Activated T-helper 1 cell treated with anti-CD3 and anti-CD28 coated beads, Interleukin-2, amount 50 U/mL, for 16 hours (primary cell): ENCODE measurements around the gene RPS19BP1.
"Not testable (repeated sequence)": the region's sequence is repeated elsewhere in the genome, so short reads cannot be mapped to it uniquely, and the experiment has no call there.

ENCODE experiments used
- DNase-seq, 2 donors: peaks; one replicate each; pipeline ENCODE4 v3.0.0-alpha.2; 2020; ENCODE audit warnings: low read depth in 1 of 2, low spot score in 1 of 2

The RPS19BP1 gene

DNA sequence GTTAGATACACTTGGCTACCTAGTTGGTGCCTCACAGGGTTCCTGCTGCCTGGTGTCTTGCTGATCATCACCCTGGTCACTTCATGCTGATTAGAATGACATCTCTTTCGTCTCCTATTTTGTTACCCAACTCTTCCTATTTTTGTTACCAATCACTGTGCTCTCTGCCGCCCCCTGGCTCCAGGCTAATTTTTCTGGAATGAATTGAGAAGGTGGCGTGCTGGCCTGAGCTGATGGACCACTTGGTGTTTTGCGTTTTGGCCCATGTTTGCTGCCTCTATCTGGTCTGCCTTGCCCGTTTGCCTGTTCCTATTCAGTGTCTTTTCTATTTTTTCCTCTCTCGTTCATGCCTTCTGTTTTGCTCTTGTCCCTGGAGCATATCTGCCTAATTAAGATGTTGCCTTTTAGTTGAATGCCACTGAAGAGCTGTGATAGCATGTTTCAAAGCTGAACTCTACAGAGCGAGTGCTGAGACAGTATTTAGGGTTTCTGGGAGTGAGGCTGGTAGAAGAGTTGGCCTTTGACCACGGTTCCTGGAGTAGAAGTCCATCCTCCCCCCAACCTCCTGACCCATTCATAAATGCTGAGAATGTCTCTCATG is 18.1 kb downstream of the RPS19BP1 start:
- peak in 1 of 2 donors; percentile 34 for DNase-seq

DNA sequence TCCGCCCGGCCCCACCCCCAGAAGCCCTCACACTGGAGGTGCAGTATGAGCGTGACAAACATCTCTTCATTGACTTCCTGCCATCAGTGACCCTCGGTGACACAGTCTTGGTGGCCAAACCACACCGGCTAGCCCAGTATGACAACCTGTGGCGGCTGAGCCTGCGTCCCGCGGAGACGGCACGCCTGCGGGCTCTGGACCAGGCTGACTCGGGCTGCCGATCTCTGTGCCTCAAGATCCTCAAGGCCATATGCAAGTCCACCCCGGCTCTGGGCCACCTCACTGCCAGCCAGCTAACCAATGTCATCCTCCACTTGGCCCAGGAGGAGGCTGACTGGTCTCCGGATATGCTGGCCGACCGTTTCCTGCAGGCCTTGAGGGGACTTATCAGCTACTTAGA is 18.8 kb downstream of the RPS19BP1 start:
- DNase-seq, result no peak

DNA sequence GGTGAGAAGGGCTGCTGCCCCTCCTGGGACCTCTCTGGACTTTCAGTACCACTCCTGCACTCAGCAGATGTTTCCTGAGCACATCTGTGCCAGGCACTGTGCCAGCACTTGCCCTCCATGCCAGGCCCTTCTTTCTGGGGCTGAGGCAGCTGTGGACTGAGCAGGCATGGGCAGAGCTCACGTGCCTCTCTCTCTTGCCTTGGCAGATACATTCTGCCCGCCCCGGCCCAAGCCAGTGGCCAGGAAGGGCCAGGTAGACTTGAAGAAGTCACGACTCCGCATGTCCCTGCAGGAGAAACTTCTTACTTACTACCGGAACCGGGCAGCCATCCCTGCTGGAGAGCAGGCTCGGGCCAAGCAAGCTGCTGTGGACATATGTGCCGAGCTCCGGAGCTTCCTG is 20.5 kb downstream of the RPS19BP1 start:
- DNase-seq, result no peak

DNA sequence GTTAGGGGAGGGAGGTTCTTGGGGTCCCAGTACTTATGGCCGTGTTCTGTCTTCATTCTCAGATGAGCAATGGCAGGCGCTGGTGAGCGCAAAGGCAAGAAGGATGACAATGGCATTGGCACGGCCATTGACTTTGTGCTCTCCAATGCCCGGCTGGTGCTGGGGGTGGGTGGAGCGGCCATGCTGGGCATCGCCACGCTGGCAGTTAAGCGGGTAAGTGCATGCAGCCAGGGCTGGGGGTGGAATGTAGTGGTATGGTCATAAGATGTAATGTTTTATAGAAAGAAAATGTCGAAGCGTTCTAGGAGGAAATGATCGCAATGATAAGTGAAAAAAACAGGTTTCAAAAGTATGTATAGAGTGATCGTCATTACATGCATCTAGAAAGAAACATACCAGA is 21.3 kb downstream of the RPS19BP1 start:
- DNase-seq, result no peak

DNA sequence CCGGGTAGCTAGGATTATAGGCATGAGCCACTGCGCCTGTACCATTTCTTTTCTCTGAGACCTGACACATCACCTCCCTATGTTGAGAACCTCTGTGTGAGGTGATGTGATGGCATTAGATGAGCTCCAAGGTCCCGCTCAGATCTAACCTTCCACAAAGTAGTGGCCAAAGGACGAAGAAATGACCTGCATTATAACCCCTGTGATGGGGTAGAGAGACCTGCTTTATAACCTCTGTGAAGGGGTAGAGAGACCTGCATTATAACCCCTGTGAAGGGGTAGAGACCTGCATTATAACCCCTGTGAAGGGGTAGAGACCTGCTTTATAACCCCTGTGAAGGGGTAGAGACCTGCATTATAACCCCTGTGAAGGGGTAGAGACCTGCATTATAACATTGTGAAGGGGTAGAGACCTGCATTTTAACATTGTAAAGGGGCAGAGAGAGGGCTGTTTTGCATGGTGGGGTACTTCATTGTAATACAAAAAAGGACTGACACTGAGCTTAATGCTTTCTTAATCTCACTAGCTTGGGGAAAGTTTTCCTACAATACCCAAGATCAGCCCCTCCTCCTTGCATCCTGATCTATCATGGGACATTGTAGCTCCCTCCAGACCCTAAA is 21.9 kb downstream of the RPS19BP1 start:
- no peak for DNase-seq

DNA sequence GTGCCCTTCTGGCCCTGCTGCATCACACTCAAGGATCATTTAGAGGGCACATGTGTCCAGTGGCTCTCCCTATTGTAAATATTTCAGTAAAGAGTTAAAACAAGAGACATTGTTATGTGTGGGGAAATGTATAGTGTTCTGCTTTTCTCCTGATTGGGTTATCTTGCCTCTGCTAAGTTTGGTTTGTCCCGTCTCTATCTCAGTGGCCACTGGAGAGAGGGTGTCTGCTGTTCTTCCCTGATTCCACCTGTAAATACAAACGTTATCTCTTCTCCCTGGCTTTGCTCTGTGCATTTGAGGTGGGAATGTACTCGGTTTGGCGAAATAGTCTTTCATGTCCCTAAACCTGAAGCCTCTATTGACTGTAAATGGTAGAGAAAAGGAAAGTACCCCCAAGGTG is 24.2 kb downstream of the RPS19BP1 start:
- DNase-seq, result no peak

DNA sequence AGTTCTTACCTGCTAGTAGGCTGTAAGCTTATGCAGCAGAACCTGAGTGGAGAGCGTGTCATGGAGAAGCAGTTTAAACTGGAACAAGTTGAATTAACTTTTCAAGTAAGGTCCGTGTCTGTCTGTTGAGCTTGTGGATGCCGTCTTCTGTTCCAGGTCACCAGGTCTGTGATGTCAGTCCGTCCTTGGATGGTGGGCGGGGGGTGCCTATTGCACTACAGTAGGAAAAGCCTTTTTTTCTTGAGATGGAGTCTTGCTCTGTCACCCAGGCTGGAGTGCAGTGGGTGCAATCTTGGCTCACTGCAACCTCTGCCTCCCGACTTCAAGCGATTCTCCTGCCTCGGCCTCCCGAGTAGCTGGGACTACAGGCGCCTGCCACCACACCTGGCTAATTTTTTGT is 25.5 kb downstream of the RPS19BP1 start:
- not testable (repeated sequence) for DNase-seq

DNA sequence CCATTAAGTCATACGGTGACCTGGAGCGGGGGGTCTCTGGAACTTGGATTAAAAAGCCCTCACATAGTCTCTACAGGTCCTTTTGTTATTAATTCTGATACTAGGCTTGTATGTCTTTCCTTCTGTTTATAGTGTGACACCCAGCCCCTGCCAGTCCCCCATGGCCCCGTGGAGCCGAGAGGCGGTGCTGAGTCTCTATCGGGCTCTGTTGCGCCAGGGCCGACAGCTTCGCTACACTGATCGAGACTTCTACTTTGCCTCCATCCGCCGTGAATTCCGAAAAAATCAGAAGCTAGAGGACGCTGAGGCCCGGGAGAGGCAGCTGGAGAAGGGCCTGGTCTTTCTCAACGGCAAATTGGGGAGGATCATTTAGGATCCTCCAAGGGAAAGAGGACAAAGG is 28.5 kb downstream of the RPS19BP1 start:
- no peak for DNase-seq

DNA sequence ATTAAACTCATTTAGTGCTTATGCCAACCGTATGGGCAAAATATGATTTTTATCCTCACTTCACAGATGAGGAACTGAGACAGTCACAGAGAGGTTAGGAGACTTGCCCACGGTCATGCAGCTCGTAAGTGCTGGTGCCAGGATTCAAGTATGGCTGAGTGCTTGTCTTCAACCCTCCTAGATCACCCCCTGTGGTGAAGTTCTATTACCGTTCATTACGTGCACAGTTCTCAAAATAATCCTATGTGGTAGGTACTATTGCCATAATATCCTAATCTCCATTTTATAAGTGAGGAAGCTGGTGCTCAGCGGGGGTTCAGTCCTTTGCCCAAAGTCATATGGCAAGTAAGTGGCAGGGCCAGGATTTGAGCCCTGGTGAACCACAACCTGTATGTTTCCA is 28.9 kb downstream of the RPS19BP1 start:
- no peak for DNase-seq

DNA sequence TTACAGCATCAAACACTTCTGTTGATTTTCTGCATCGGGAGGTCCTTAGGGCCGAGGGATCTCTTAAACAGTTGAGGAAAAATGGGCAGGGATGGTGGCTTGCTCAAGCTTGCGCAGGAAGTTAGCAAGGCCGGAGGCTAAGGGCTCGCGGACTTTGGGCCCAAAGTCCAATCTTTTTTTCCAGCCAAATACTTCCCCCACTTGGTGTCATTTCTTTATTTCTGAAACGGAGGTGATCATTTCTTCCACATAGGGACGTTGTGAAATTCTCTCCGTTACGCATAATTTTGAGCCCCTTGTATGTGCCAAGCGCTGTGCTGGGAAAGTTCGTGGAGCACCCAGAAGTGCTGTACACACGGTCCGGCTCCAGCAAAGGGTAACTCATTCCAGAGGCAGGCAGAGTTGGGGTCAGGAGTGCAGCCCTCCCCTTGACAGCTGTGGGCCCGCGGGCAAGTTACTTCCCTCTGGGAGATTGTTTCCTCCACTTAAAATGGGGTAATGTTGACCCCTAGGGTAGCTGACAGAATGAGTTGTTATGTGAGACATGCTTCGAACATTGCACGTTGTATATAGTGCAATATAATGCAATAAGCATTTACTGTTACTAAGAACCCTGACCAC is 29.6 kb downstream of the RPS19BP1 start:
- DNase-seq, result no peak

DNA sequence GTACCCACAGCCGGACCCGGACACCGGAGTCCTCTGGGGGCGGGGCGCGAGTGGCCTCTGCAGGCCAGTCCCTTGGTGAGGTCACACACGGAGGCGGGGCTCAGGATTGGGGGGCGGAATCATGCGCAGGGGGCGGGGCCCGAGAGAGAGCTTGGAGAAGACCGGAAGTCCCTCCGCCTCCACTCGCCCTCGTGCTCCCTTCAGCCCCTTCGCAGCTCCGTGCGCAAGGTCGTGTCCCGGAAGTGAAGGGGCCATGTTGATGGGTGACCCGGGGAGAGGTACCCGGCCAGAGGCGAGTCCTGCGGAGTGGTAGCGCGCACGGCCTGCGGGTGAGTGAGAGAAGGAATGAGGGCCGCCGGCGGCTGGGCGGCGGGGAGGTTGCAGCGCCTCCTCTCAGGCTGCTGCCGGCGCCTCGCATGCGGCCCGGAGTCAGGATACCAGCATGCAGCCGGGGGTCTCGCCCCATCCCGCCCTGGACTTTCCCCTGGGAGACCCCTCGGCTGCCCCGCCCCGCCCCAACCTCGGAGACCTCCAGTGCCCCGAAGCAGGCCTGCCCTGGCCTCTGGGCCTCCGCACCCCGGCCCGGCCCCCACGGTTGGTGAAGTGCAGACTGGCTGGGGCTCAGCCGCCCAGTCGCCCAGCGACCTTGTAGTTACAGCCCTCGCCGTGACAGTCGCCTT is 30.3 kb downstream of the RPS19BP1 start, which contains the start of gene MIEF1:
Gene MIEF1, plus strand, starts transcription at position 182 of the 680 bp plus-strand sequence. CDS start 9,005 bp downstream, outside the sequence.
- peak; percentile 80 to 85 for DNase-seq

DNA sequence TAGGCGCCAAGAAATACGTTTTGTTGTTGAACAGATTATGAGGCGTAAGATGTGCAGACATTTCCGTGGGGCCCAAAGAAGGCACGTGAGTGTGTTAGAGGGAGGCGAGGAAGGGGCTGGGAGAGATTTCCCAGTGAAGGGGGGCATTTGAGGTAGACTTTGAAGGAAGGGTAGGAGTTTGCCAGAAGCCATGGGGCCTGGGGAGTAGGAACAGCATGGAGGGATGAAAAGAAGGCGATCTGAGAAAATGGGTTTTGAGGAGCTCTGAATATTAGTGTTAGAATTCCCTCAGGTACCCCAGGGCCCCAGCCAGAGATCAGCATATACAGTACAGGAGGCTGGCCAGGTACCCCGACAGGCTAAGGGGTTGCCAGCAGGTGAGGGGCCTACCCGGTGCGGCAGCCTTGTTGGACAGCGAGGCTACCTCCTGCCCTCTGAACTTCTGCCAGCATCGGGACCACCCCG is 30.9 kb downstream of the RPS19BP1 start:
- DNase-seq, result no peak

DNA sequence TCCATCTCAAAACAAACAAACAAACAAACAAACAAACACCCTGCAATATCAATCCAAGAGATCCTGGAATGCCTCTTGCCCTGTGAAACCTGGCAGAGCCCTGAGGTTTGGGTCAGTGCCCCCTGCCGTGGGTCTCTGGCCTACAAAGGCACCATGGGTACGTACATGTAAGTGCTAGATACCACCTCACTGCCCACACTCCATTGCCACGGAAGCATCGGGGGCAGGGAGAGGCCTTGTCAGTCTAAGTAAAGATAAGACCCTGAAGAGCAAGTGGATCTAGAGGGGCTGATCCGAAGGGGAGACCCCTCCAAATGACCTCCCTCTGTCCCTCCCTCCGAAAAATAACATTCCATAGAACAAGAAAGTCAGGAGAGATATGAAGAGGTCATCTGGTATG is 32.4 kb downstream of the RPS19BP1 start:
- no peak for DNase-seq

DNA sequence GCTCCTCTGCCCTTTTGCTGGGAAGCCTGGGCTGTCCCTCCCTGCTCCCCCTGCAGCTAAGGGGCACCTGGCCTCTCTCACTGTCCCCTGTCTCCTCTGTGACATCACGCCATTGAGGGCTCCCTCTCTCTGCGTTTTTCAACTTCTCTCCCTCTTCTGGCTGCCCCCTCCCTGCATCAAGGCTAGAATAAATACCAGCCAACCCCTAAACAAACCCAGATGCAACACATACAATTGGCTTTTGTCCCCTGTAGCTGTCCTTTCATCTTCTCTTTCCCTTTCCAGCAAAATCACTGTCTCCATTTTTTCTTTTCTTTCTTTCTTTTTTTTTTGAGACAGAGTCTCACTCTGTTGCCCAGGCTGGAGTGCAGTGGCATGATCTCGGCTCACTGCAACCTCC is 33.7 kb downstream of the RPS19BP1 start:
- no peak for DNase-seq

DNA sequence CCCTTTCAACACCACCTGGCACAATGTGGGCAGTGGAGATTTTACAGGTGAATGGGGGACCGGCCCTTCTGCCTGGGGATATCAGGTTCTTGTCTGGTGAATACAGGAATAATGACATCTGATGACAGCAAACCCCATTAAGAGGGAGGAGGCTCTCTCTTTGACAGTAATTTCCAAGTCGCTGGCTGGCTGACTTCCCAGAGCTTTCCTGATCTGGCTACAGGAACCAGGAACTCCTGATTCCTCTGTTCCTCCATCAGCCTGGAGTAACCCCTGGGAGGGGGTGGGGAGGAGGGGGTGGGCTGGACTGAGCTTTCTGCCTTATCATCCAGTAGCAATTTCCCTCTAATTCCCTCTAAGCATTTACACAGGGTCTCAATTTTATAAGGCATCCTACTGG is 34.2 kb downstream of the RPS19BP1 start:
- no peak for DNase-seq

DNA sequence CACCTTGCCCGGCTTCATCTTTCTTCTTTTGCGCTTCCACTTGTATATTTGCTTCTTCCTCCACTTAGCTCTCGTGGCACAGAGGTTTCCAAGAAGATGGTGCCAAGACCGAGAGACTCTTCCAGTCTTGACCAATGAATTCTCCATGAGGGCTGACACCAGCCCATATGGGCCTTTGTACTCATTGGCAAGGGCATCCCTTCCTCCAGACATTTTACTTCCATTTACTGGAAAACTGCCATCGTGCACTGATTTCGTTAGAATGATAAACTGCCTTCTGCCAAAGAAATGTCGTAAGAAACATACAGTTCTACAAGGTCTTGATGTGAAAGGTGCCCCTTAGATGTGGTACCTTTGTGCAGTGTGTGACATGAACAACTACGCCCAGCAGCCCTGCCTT is 35.1 kb downstream of the RPS19BP1 start:
- DNase-seq, result no peak

DNA sequence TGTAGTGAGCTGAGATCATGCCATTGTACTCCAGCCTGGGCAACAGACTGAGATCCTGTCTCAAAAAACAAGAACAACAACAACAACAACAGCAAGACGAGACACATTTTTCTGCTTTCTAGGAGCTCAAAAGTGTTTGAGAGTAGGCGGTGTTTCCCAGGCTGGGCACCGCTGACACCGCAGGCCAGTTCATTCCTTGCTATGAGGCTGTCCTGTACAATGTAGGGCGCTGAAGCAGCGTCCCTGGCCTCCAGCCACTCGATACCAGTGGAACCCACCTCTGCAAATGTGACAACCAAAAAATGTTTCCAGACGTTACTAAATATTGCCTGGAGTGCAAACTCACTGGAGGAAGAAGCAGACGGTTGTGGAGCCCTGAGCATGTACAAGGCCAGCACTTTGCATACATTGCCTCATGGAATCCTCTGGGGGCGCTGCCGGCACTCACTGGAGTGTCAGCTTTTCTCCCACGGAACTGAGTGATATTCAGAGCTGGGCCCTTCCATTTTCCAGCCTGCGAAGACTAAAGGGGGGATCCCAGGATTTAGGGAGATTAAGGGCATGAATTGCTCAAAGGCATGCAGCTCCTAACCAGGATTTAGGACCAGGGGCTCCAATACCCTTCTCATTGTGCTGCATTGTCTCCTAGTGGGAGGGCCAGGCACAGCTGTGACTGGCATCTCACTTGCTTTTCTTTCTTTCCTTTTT is 36.3 kb downstream of the RPS19BP1 start:
- DNase-seq, result peak in 1 of 2 donors; percentile 32

DNA sequence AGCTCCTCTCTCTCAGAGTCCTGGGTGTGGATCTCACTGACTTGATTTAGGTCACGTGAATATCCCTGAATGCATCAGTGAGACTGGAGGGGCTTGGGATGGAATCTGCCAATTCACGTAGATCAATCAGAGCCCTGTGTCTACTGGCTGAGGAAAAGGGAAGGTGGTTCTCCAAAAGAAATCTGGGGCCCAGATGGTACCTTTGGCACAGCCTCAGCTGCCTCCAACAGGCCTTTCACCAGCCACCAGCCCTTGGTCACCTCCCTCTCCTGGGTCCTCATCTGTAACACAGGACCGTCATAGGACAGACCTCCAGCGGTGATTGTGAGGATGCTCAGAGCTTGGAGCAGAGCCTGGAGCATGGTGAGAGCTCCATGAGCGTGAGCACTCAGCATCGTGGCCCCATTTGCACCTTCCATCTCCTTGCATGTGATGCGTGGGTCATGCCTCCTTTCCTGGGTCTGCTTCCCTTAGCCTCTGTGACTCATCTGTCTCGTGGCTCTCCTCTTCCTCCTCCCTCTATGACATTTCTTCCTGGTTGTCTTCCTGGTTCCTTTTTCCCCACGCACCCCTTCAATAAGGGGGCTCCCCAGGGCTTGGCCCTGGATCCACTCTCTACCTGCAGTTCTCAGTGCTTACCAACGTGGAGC is 38.0 kb downstream of the RPS19BP1 start:
- no peak for DNase-seq

DNA sequence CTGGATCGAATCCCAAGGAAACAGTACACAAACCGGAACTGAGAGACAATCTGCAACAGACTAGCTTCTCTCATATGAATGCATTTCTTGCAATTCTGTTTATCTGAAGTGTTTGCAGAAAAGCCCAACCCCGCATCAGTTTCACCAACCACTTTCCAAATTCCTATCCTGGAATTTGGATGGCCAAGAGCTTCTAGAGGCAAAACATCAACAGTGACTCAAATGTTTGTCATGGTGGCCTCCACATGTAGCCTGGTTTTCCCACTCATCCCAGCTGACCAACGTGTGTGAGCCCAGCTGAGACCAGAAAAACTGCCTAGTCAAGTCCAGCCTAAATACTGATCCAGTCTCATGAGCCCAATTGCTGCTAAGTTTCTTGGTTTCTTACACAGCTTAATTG is 38.8 kb downstream of the RPS19BP1 start:
- DNase-seq, result no peak

DNA sequence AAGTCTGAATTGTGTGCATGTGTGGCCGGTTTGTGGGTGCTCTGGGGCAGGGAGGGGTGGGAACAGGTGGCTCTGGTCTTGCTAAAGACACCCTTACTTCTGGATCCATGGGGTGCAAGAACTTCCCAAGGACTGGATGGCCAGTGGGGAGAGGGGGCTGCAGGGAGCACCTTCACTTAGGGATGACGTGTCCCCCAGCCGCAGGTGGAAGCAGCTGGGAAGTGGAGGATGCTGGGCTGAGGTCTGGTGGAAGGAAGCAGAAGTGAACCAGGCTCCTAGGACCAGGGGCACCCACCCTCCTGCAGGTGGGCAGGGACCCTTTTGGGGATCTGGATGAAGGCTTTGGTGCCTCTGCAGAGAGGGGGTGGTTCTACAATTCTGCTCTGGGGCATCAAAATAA is 40.4 kb downstream of the RPS19BP1 start:
- no peak for DNase-seq

DNA sequence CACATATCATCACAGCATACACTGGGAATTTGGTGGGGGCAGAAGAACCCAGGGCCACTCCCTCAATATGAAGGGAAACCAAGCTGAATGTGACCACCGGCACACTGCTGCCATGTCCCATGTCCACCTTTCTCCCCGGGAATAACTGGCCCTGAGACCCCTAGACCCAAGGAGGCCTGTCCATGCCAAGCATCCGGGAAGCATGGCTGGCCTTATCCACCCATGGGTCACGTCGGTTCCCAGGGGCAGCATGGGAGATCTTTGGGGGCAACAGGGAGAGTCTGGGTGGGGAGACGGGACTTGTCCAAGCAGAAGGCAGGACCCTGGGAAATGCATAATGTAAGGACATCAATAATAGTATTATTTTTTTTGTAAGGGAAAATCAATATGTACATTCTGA is 40.9 kb downstream of the RPS19BP1 start:
- no peak for DNase-seq
